ENCODE results near the gene MCMBP. TPM values are rescaled to one million over a fixed set of nuclear protein-coding genes. Genes with fewer than 3 reads are reported as not detected.
"Not testable (repeated sequence)": the region's sequence is repeated elsewhere in the genome, so short reads cannot be mapped to it uniquely, and the experiment has no call there.

MCMBP gene
- total RNA-seq, 4 donors from 2014 or later = 26.2 to 44.4 (median 35.5) TPM

GRCh38 chr10:119892188-119893065 is 19.8 kb upstream of the MCMBP start, which contains the start of gene SEC23IP:
SEC23IP (plus strand) TSS chr10:119892730; CDS start chr10:119892783, 53 bp downstream.
- TF ChIP-seq EP300 (IDR thresholded peaks at IDR 0.05; ENCODE audit: low read depth) (no peak), CTCF (IDR thresholded peaks at IDR 0.05) (peak in 2 of 5 experiments; percentile 30 to 39), POLR2AphosphoS5 (IDR thresholded peaks at IDR 0.05) (peak; percentile 92 to 96 (median 95)), POLR2A (IDR thresholded peaks at IDR 0.05) (peak; percentile 85)
- Histone ChIP-seq H3K4me3 (peak within 1 kb of the TSS; percentile 80 to 89 (median 86)), H3K27ac (peak within 1 kb of the TSS; percentile 87 to 94 (median 89)), H3K4me1 (peaks cover 24 to 49% (median 41%) of the 10 kb centered on the region in 4 donors), H3K36me3 (no peaks in the 10 kb centered on the region), H3K9me3 (no peaks in the 10 kb centered on the region), H3K27me3 (no peaks in the 10 kb centered on the region)
- 0 to 1% methylated on average over 4 to 61 of the region's 61 CpGs for WGBS, 2 donors (ENCODE audit: low coverage in 1 of 2)
- intact Hi-C loops (cut with DNase I; ENCODE audit: low total_unique reads) = no loop called here
- DNase-seq = peak; percentile 96
- in situ Hi-C loops (cut with MboI; ENCODE audit: low pct_ligation_motif_present in 1 of 4, low pct_unique_long_range_greater_than_20kb in 1 of 4, low sequenced_read_pairs in 3 of 4) = no loop called here

GRCh38 chr10:119891849-119892187 is 19.2 kb upstream of the MCMBP start:
- H3K9me3 ChIP-seq; in situ Hi-C loops (cut with MboI; ENCODE audit: low pct_ligation_motif_present in 1 of 4, low pct_unique_long_range_greater_than_20kb in 1 of 4, low sequenced_read_pairs in 3 of 4); DNase-seq; intact Hi-C loops (cut with DNase I; ENCODE audit: low total_unique reads); H3K36me3 ChIP-seq; H3K27me3 ChIP-seq: not testable (repeated sequence)
- Histone ChIP-seq H3K27ac (peak overlapping the region; percentile 87 to 94 (median 89)), H3K4me1 (peaks cover 18 to 43% (median 35%) of the 10 kb centered on the region in 4 donors), H3K4me3 (peak overlapping the region; percentile 80 to 89 (median 86))
- WGBS, 2 donors (ENCODE audit: low coverage in 1 of 2) = 56 to 75% methylated on average over 5 to 14 of the region's 14 CpGs

GRCh38 chr10:119890307-119890706 is 17.7 kb upstream of the MCMBP start:
- intact Hi-C loops (cut with DNase I; ENCODE audit: low total_unique reads); in situ Hi-C loops (cut with MboI; ENCODE audit: low pct_ligation_motif_present in 1 of 4, low pct_unique_long_range_greater_than_20kb in 1 of 4, low sequenced_read_pairs in 3 of 4): not testable (repeated sequence)

GRCh38 chr10:119889201-119889600 is 16.6 kb upstream of the MCMBP start:
- H3K27ac ChIP-seq; H3K9me3 ChIP-seq; DNase-seq; H3K27me3 ChIP-seq; intact Hi-C loops (cut with DNase I; ENCODE audit: low total_unique reads); H3K36me3 ChIP-seq; H3K4me3 ChIP-seq; in situ Hi-C loops (cut with MboI; ENCODE audit: low pct_ligation_motif_present in 1 of 4, low pct_unique_long_range_greater_than_20kb in 1 of 4, low sequenced_read_pairs in 3 of 4): not testable (repeated sequence)
- WGBS, 2 donors (ENCODE audit: low coverage in 1 of 2) = 64 to 67% methylated on average over 3 of the region's 3 CpGs
- peaks cover 8 to 18% (median 12%) of the 10 kb centered on the region in 4 donors for H3K4me1 ChIP-seq

More at GRCh38 chr10:119890307-119890706, 17.7 kb upstream of the MCMBP start:
- H3K9me3 ChIP-seq, H3K4me3 ChIP-seq, H3K27me3 ChIP-seq, H3K36me3 ChIP-seq, H3K27ac ChIP-seq, DNase-seq: not testable (repeated sequence)
- H3K4me1 ChIP-seq = peaks cover 10 to 28% (median 20%) of the 10 kb centered on the region in 4 donors
- 81% methylated on average over 4 of the region's 4 CpGs; no CpG with 5 or more reads in 1 of the 2 donors for WGBS, 2 donors (ENCODE audit: low coverage in 1 of 2)

- H3K4me1 ChIP-seq = peaks cover 3 to 13% (median 8%) of the 10 kb centered on the region in 4 donors
- H3K4me3 ChIP-seq; H3K36me3 ChIP-seq; H3K27me3 ChIP-seq; H3K9me3 ChIP-seq; intact Hi-C loops (cut with DNase I; ENCODE audit: low total_unique reads); H3K27ac ChIP-seq; in situ Hi-C loops (cut with MboI; ENCODE audit: low pct_ligation_motif_present in 1 of 4, low pct_unique_long_range_greater_than_20kb in 1 of 4, low sequenced_read_pairs in 3 of 4); DNase-seq: not testable (repeated sequence)
- 75 to 78% methylated on average over 3 of the region's 3 CpGs for WGBS, 2 donors (ENCODE audit: low coverage in 1 of 2)
Measured at GRCh38 chr10:119888715-119889114, 16.1 kb upstream of the MCMBP start.

GRCh38 chr10:119886070-119886469 is 13.4 kb upstream of the MCMBP start:
- H3K4me1 ChIP-seq; DNase-seq; in situ Hi-C loops (cut with MboI; ENCODE audit: low pct_ligation_motif_present in 1 of 4, low pct_unique_long_range_greater_than_20kb in 1 of 4, low sequenced_read_pairs in 3 of 4); H3K4me3 ChIP-seq; H3K9me3 ChIP-seq; H3K27me3 ChIP-seq; H3K27ac ChIP-seq; H3K36me3 ChIP-seq; intact Hi-C loops (cut with DNase I; ENCODE audit: low total_unique reads): not testable (repeated sequence)
- WGBS, 2 donors (ENCODE audit: low coverage in 1 of 2) = 93 to 94% methylated on average over 4 to 6 of the region's 6 CpGs

GRCh38 chr10:119883901-119884611 is 11.4 kb upstream of the MCMBP start:
- DNase-seq; intact Hi-C loops (cut with DNase I; ENCODE audit: low total_unique reads); H3K27me3 ChIP-seq; H3K27ac ChIP-seq; H3K36me3 ChIP-seq; in situ Hi-C loops (cut with MboI; ENCODE audit: low pct_ligation_motif_present in 1 of 4, low pct_unique_long_range_greater_than_20kb in 1 of 4, low sequenced_read_pairs in 3 of 4); H3K9me3 ChIP-seq; H3K4me3 ChIP-seq; H3K4me1 ChIP-seq: not testable (repeated sequence)
- 84 to 92% methylated on average over 3 to 11 of the region's 11 CpGs for WGBS, 2 donors (ENCODE audit: low coverage in 1 of 2)
